Hematopoietic multipotent progenitor cell treated with erythropoietin and hydrocortisone succinate and interleukin-3 and kit ligand, for 4 days (in vitro differentiated cells): ENCODE data around the gene TIAM1.
A peak's percentile ranks its signal among the peaks of the same experiment; 100 is the strongest.

Source experiments
- DNase-seq: peaks from one replicate; pipeline ENCODE4 v3.0.0-alpha.2; 2015

TIAM1 gene

DNA sequence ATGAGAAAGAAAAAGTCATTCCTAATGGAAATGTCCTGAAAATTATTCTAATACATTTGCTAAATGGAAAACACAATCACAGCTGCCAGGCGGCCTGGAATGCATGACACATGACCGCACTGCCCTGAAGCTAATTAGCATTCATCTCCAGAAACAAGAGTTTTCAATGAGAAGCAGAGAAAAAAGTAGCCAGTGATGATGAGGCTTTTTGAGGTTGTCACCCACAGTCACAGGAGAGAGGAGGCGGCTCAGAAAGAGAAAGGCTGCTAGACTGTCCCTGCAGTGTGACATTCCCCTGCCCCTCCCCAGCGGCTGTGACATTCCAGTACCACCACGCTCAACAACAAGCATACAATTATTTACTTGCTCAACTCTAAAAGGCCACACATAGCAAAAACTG lies 182.9 kb downstream of the TIAM1 start:
- no peak for DNase-seq

DNA sequence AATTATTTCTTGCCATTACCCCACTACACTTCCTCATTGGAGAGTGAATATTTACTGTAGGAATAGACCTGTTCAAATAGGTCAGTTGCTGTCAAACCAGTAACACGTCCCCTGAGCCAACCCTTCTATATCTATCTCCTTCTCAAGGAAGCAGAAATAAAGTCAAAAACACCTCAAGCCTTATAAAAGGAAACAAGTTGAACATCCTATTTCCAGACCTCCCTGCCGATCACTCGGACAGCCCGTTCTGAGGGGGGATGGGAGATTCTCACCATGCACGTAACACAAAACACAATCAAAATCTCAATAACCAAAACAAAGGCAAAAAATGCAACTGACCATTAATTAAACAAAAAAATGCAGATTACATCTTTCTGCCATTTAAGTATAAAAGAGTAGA lies 184.3 kb downstream of the TIAM1 start:
- DNase-seq: no peak

DNA sequence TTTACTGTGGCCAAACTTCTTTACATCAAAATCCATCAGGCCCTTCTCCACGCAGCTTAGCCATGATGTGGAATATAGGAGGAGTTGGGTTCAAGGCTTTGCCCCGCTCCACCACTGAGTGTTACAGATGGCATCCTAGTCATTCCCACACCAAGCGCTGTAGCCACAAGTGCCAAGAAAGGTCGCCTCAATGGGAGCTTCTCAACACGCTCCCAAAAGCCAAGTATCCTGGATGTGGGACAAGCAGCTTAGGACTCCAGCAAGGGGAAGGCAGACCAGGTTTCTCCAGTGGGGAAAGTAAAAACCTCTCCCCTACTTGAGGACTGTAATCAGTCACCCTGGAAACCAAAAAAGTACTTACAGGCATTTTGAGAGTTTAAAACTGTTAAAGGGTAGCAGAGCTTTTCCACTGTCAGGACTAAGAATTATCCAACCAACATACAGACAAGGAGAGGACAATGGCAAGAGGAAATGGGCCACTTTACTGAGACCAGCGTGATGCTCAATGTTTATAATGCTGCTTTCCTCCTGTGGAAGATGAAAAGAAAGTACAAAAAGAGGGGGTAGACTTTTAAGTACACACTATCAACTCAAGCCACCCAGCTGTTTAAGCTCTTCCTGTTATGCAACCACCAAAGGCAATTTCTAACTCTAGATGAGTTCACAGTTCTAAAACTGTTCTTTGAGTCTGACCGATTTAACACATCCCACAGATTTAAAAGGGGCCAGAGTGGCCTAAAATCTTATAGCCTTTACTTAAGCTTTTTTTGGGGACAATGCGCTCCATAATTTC lies 185.1 kb downstream of the TIAM1 start:
- DNase-seq: peak; percentile 71

DNA sequence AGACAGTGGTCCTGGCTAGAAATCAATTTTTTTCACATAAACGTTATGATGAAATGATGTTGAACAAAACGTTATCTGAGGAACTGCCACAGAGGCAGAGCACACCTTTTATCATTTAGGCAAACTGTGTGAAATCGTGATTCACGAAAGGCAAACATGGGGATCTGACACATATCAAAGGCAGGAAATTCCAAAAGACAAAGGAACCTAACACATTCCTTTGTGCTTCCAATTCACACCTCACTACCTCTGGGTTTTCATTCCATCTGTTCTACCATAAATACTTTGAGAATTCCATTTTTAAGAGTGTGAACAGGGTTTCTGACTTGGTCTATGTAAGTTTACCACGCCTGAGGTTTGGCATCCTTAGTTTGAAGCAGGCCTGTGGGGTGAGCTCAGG lies 186.3 kb downstream of the TIAM1 start:
- DNase-seq: no peak

DNA sequence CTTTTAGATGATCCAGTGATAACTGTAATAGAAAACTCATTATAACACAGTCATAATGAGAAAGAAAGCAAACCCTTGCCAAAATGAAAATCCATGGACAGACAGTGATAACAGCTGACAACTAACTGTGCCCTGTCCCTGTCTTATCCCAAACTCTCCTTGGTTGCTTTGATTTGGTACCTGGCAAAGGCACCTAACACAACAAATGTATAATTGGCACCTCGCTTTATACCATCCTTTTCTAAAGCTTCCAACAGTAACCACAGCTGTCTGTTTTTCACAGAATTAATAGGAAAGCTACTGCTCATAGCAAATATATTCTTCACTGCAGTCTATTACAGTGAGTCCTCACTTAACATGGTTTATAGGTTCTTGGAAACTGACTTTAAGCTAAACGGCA lies 187.4 kb downstream of the TIAM1 start:
- no peak for DNase-seq

DNA sequence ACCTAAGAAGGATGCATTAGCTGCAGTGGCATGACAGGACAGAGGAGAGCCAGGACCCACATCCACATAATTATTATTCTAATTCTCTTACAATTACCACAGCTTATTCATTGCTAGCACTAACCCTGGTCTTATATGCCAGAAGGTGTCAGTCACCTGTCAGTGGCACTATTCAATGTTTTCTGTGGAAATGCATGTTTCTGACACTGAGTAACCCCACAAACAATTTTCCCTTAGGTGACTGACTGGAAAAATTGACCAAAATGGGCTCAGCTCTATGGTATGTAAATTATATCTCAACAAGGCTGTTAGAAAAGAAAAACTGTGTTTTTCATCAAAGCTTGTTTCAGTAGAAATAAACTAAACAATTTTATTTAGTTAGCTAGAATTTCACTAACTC lies 187.9 kb downstream of the TIAM1 start:
- DNase-seq: no peak

DNA sequence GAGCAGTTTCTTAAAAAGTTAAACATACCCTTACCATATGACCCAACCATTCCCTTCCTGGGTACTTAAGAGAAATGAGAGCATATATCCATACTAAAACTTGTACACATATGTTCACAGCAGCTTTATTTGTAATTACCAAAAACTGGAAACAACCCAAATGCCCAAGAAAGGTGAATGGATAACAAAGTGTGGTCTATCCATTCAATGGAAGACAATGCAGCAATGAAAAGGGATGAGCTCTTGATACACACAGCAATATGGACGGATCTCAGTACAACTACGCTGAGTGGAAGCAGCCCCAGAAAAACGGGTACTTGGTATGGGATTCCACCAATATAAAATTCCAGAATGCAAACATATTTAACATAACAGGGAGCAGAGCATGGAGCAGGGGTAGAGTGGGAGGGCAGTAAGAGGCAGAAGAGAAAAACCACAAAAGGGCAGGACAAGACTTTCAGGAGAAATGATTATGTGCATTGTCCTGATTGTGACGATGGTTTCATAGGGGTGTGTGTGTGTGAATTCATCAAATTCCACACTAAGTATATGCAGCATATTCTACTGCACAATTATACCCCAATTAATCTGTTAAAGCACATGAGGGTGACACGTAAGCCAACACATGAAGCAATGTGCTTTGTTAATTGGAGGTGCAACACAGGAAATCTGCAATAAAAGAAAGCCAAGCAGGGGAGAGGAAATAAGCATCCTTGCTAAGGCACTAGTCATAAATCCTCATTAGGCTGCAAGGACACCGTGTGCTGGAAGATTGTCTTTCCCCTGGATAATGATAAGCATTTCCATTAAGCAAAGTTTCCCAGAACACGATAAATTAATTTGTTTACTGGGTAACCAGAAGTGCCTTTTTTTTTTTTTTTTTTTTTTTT lies 192.7 kb downstream of the TIAM1 start:
- no peak for DNase-seq

DNA sequence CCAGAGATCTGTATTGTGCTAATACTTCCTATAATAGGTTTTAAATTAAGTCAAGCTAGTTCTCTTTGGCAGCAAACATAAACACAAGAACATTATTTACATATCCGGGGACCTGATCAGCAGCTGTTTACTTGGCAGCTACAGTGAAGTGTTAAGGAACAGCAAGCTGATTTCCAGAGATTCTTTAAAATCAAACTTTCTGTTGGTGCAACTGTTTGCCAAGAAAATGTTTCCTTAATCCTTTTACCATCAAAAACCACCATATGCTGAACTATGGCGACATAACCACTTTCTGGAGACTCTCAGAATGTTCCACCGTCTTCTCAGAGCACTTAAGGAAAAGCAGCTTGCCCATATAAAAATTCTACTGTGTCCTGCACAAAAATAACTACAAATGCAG lies 198.8 kb downstream of the TIAM1 start:
- DNase-seq: no peak

DNA sequence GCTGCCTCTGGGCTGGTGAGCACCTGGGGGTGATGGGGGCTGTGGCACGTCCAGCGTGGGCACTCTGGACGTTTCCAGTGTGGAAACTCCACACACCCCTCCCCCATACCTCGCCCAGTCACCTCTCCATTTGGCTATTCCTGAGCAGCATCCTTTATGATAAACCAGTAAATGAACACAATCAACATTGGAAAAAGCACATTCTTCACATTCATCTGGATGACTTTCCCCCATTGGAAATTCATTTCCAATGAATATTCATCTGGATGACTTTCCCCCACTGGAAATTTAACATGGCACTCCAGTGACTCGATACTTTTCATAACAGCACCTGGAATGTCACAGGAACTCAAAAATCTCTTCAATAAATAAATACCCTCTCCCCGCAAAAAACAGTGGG lies 201.0 kb downstream of the TIAM1 start:
- no peak for DNase-seq

DNA sequence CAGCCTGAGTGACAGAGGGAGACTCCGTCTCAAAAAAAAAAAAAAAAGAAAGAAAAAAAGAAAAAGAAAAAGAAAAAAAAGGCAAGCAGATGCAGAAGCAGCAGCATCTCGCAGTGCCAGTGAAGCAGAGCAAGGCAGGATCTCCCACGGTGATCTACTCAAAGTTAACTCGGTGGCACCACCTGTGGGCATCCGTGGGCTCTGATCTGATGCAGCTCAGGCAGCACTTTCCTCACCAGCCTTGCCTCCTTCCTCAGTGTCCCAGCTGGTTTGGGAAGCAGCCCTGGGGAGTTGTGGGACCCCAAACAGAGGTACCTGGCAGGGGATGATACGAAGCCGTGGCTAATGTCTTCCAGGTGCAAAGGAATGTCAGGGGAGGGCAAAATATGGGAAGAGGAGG lies 201.5 kb downstream of the TIAM1 start:
- DNase-seq: peak; percentile 42

DNA sequence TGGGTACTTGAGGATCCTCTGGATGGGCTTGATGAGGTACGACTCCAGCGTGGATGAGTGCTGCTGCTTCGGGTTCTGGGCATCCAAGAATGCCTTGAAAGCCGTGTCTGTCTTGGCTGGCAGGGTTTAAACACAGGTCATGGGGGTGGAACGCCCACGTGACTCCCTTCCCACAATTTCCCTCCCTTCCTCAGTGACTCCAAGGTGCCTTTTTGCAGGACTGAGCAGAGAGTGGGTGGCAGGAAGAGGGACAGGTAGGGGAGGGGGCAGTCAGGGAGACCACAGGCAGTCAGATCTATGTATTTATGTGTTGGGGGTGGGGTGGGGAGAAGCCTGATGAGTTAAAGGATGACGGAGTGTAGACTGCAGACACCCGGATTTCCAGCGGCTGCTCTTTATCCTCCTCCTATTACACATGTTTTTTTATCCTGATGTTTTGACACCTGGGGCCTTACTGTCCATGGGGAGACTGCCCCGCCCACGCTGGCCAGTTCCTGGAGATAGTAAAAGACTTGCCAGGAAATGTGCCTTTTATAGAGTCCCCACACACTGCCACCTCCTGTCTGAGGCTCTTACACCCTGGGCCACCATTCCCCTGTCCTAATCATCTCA lies 202.6 kb downstream of the TIAM1 start:
- DNase-seq: no peak

DNA sequence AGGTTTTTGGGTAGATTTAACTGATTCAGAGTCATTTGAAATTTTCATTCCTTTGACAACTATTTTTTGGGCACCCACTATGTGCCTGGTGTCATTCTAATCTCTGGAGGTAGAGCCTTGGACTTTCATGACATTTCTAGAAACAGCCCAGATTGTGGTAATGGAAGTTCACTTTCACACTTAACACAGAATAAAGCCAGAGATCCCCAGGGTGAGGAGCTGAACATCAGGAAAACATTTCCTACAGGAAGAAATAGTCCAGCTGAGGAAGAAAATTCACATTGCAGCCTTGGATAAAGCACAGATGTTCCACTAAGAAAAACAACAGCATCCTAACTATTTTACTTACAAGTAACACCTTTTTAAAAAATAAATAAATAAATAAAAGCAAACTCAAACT lies 203.4 kb downstream of the TIAM1 start:
- DNase-seq: no peak

DNA sequence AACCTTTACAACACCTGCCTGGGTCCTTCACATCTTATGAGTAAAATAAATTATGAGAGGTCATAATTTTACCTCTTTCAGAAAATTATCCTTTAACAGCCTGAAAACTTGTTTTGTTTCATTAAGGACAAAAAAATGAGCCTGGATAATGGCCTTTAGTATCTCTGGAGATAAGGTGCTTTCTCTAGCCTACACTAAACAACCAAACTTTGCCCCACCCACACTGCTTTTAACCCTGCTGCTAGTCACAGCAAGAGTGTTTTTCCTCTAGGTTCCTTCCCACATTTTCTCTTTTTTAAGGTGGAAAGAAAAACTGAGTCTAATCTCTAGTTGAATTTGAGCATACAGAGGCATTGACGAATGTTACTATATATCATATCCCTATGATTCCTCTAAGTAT lies 204.0 kb downstream of the TIAM1 start:
- no peak for DNase-seq

DNA sequence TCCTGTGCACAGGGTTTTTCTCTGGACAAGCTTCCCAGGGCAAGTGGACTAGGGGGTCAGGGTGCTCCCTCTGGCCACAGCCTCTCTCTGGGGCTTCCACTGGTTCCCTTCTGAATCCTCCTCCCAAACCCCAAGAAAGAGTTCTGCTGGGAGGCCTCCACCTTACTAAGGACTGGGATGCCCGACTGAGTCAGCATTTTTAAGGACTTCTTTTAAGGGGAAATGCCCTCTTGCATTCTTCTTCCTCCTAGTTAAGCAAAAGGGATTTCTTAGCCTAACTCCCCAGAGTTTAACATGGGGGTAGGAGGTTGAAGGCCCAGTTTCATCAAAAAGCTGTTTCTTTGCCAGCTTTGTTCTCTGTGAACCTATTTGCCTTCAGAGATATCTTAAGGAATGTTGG lies 206.1 kb downstream of the TIAM1 start:
- no peak for DNase-seq

DNA sequence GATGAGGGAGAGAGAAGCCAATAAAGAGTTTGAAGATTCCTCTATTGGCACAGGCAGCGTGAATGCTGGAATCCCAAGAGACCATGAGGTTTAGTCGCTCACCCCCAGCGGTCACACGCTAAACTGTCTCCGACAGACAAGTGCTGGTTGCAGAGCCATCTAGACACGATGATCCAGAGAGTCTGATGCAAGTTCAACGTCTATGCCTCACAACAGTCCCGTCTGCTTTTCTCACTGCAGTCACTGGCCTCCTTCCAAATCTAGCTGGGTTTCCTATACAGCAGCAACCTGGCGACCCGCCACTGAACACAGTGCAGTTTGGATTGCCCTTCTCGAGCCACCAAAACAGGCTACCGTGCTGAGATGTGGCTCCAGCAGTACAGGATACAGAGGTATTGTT lies 207.2 kb downstream of the TIAM1 start:
- peak; percentile 47 for DNase-seq

DNA sequence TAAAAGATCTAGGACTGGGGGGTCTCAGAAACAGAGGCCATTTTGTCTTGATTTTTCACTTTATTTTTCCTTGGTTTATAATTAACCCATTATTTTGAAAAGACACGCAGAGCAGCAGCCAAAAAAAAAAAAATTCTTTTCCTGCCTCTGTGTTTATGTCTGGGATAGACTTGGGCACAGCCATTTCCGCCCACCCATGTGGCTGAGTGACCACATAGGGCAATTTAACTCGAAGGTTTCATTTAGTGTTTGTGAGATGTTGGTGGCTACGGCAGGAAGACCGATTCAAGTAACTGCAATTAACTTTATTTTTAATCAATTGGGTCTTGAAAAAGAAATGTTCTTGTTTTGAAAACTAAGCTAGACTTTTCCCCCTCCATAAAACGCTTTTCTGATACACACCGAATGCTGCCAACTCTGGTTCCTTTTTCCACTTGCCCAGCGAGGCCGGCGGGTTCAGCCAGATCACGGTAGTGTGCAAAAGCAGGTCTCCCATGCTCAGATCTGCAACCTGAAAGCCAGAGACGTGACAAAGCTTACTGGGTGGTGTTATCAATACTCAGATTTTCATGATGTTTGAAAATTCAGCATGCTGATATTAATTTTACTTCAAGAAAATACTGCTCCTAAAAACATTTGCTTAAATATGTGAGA lies 208.4 kb downstream of the TIAM1 start:
- no peak for DNase-seq

DNA sequence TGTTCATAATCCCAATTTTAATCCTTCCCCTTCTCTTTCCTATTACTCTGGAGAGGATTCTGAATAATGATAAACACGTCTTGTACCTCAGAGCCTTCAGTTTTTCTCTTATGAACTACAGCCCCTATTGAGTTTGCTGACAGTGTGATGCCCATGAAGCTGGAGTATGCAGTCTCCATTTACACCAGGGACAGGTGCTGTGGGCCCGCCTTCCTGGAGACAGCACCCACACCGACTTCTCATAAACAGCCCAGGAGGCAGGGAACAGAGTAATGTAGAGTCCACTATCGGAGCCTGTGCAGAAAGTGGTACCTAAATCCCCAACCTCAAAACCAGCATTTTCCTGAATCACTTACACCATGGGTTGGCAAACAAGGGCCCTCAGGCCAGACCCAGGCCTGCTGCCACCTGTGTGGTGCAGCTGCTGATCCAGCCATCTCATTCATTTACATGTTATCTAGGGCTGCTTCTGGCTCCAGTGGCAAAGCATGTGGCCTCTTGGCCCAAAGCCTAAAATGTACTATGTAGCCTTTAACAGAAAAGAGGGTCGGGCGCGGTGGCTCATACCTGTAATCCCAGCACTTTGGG lies 210.7 kb downstream of the TIAM1 start:
- DNase-seq: peak; percentile 14

DNA sequence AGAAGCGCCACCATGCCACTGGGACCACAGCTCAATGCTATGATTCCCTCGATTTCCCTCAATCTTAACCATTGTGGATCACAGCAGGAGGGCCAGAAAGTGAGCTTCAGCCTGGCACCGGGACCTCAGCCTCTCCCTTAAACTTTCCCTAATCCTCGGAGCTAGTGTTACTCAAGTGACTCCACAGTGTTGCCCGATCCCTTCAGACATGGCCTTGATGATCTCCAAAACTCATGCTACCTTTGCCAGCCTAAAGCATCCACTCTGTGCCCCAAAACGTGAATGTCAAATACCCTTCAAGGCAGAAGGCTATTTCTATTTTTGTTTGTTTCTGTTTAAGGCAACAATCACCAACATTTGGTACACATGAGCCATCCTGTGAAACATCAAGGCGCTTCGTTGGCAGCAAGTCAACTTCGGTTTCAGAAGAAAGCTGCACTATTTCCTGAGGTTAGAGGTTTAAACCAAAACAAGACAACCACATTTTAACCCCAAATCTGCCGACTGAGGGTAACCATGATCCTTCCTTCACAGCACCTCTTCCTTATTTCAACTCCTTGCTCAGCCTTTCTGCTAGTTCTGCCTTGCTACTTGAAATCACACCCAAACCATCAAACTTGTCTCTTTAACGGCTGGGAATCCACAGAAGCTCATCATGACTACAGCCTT lies 211.4 kb downstream of the TIAM1 start:
- DNase-seq: peak; percentile 82

DNA sequence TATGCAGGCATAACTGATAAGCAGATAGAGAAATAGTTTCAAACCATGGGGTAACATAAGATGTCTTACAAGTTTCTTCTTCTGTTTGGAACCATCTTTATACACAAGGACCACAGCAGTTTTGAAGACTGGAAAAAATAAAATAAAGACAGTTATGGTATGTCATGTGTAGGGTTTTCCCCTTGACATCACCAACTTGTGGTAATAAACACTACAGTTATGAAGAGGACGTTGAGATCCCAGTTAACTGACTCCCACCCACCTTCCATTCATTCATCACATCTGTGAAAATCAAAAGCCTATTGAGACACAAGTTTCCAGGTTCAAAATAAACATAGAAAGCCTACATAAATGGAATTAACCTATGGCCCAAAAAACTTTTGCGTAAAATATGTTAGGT lies 213.2 kb downstream of the TIAM1 start:
- no peak for DNase-seq

DNA sequence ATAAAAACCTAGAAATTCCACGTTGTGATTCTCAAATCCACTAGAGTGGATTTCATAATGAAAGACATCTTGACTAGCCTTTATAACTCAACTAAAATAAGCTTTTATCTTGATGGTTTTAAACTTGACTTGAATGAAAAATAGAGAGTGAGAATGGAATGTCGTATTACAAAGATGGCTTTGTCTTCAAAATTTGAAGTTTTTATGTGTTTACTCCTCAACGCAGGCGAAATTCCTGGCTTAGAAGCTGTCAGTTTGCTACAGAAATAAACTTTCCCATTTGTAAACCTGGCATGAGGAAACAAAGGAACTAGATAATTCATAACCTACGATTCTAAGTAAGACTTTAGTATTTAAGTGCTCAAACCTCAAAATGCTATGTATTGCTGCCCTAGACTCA lies 215.8 kb downstream of the TIAM1 start:
- no peak for DNase-seq

DNA sequence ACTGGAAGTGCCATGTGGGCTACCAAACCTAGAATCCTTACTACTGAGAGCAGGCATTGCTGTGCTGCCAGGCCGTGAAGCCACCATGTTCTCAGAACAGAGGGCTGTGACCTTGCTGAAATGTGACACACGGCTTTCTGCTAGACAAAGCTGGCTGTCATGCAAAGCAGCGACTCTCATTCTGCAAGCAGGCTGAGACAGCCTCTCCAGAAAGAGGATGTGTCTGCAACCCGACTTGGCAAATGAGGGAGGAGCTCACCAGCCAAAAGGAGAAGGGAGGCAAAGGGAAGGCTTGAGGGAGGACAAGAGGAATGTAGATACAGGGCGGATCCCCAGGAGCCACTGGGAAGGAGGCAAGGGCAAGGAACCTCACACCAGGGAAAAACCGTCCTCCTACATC lies 220.1 kb downstream of the TIAM1 start:
- DNase-seq: peak; percentile 38

DNA sequence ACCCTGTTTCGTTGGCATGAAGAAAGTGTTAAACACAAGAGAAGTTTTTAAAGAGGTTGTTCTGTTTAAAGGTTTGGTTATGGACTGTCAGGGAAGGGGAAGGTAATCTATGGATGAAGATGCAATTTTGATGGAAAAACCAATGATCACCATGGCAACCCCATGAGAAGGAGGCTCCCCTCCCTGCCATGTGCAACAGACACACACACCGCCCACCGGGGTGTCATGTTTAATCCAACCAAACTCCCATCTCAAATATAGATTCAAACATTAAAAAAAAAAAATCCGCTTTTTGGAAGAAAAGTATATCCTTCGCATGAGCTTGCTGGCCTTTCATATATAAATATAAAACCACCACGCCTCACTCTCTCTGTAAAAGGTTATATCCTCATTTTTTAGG lies 224.9 kb downstream of the TIAM1 start:
- no peak for DNase-seq
